ENCODE measurements around the gene FAM168A.

Gene FAM168A

GRCh38 chr11:73406131-73406530, 191.8 kb downstream of the FAM168A start:
- Histone ChIP-seq H3K4me1 (ENCODE audit: insufficient read depth, low read length) (0 out of 2 replicates have a peak, but pooled peaks cover 6% of the 10 kb centered on the region), H3K36me3 (ENCODE audit: insufficient read depth, low read length) (peaks cover 22% of the 10 kb centered on the region; the same call in 1 of the 2 replicates), H3K27me3 (ENCODE audit: insufficient read depth, low read length) (no peaks in the 10 kb centered on the region), H3K9me3 (ENCODE audit: insufficient read depth, low read depth, low read length) (no peaks in the 10 kb centered on the region), H3K9ac (ENCODE audit: low read depth, low read length) (no peak overlapping the region), H3K27ac (ENCODE audit: low read depth, low read length) (no peak overlapping the region), H3K4me3 (ENCODE audit: low read length) (no peak overlapping the region)
- WGBS, result 100% methylated on average over 1 of the region's 1 CpG

- H3K27ac ChIP-seq (ENCODE audit: low read depth, low read length), result no peak overlapping the region
- H3K9me3 ChIP-seq (ENCODE audit: insufficient read depth, low read depth, low read length), result no peaks in the 10 kb centered on the region
- no peak overlapping the region for H3K9ac ChIP-seq (ENCODE audit: low read depth, low read length)
- peaks cover 20% of the 10 kb centered on the region; the same call in 1 of the 2 replicates for H3K36me3 ChIP-seq (ENCODE audit: insufficient read depth, low read length)
- H3K4me3 ChIP-seq (ENCODE audit: low read length), result no peak overlapping the region
- 0 out of 2 replicates have a peak, but pooled peaks cover 6% of the 10 kb centered on the region for H3K4me1 ChIP-seq (ENCODE audit: insufficient read depth, low read length)
- H3K27me3 ChIP-seq (ENCODE audit: insufficient read depth, low read length), result no peaks in the 10 kb centered on the region
- WGBS, result 93% methylated on average over 8 of the region's 8 CpGs
Observed at GRCh38 chr11:73405146-73405510, 192.8 kb downstream of the FAM168A start.

- Histone ChIP-seq H3K9me3 (ENCODE audit: insufficient read depth, low read depth, low read length) (no peaks in the 10 kb centered on the region), H3K36me3 (ENCODE audit: insufficient read depth, low read length) (peaks cover 20% of the 10 kb centered on the region; the same call in 1 of the 2 replicates)
Observed at GRCh38 chr11:73404506-73405145, 193.3 kb downstream of the FAM168A start.

GRCh38 chr11:73404048-73404447, 193.9 kb downstream of the FAM168A start:
- peaks cover 6% of the 10 kb centered on the region; the same call in 1 of the 2 replicates for H3K4me1 ChIP-seq (ENCODE audit: insufficient read depth, low read length)
- no peak overlapping the region for H3K4me3 ChIP-seq (ENCODE audit: low read length)
- H3K36me3 ChIP-seq (ENCODE audit: insufficient read depth, low read length), result peaks cover 17% of the 10 kb centered on the region; the same call in 1 of the 2 replicates
- no peaks in the 10 kb centered on the region for H3K9me3 ChIP-seq (ENCODE audit: insufficient read depth, low read depth, low read length)
- 83% methylated on average over 4 of the region's 4 CpGs for WGBS
- H3K27me3 ChIP-seq (ENCODE audit: insufficient read depth, low read length), result no peaks in the 10 kb centered on the region
- no peak overlapping the region for H3K27ac ChIP-seq (ENCODE audit: low read depth, low read length)
- H3K9ac ChIP-seq (ENCODE audit: low read depth, low read length), result no peak overlapping the region

More at GRCh38 chr11:73404506-73405145, 193.3 kb downstream of the FAM168A start:
- H3K9ac ChIP-seq (ENCODE audit: low read depth, low read length), result no peak overlapping the region
- H3K27ac ChIP-seq (ENCODE audit: low read depth, low read length), result no peak overlapping the region
- 0 out of 2 replicates have a peak, but pooled peaks cover 6% of the 10 kb centered on the region for H3K4me1 ChIP-seq (ENCODE audit: insufficient read depth, low read length)
- H3K4me3 ChIP-seq (ENCODE audit: low read length), result no peak overlapping the region
- no peaks in the 10 kb centered on the region for H3K27me3 ChIP-seq (ENCODE audit: insufficient read depth, low read length)
- 95% methylated on average over 5 of the region's 5 CpGs for WGBS

GRCh38 chr11:73403541-73403940, 194.4 kb downstream of the FAM168A start:
- 88% methylated on average over 5 of the region's 5 CpGs for WGBS
- H3K9me3 ChIP-seq (ENCODE audit: insufficient read depth, low read depth, low read length), result no peaks in the 10 kb centered on the region
- peaks cover 13% of the 10 kb centered on the region; the same call in 1 of the 2 replicates for H3K36me3 ChIP-seq (ENCODE audit: insufficient read depth, low read length)
- no peak overlapping the region for H3K9ac ChIP-seq (ENCODE audit: low read depth, low read length)
- no peaks in the 10 kb centered on the region for H3K27me3 ChIP-seq (ENCODE audit: insufficient read depth, low read length)
- no peak overlapping the region for H3K27ac ChIP-seq (ENCODE audit: low read depth, low read length)
- H3K4me3 ChIP-seq (ENCODE audit: low read length), result no peak overlapping the region
- H3K4me1 ChIP-seq (ENCODE audit: insufficient read depth, low read length), result peaks cover 6% of the 10 kb centered on the region; the same call in 1 of the 2 replicates

- no peak overlapping the region for H3K9ac ChIP-seq (ENCODE audit: low read depth, low read length)
- H3K4me3 ChIP-seq (ENCODE audit: low read length), result no peak overlapping the region
- peaks cover 6% of the 10 kb centered on the region; the same call in 1 of the 2 replicates for H3K4me1 ChIP-seq (ENCODE audit: insufficient read depth, low read length)
- H3K9me3 ChIP-seq (ENCODE audit: insufficient read depth, low read depth, low read length), result no peaks in the 10 kb centered on the region
- WGBS, result 73% methylated on average over 1 of the region's 1 CpG
- no peaks in the 10 kb centered on the region for H3K27me3 ChIP-seq (ENCODE audit: insufficient read depth, low read length)
- peaks cover 13% of the 10 kb centered on the region; the same call in 1 of the 2 replicates for H3K36me3 ChIP-seq (ENCODE audit: insufficient read depth, low read length)
- no peak overlapping the region for H3K27ac ChIP-seq (ENCODE audit: low read depth, low read length)
Observed at GRCh38 chr11:73402834-73403185, 195.1 kb downstream of the FAM168A start.

- Histone ChIP-seq H3K9ac (ENCODE audit: low read depth, low read length) (no peak overlapping the region), H3K27me3 (ENCODE audit: insufficient read depth, low read length) (no peaks in the 10 kb centered on the region), H3K4me1 (ENCODE audit: insufficient read depth, low read length) (peaks cover 6% of the 10 kb centered on the region; the same call in 1 of the 2 replicates), H3K36me3 (ENCODE audit: insufficient read depth, low read length) (peaks cover 13% of the 10 kb centered on the region; the same call in 1 of the 2 replicates), H3K27ac (ENCODE audit: low read depth, low read length) (no peak overlapping the region), H3K9me3 (ENCODE audit: insufficient read depth, low read depth, low read length) (no peaks in the 10 kb centered on the region), H3K4me3 (ENCODE audit: low read length) (no peak overlapping the region)
- 92% methylated on average over 15 of the region's 15 CpGs for WGBS
Observed at GRCh38 chr11:73401924-73402833, 195.7 kb downstream of the FAM168A start.

GRCh38 chr11:73401217-73401923, 196.5 kb downstream of the FAM168A start:
- WGBS, result 94% methylated on average over 3 of the region's 3 CpGs
- Histone ChIP-seq H3K4me3 (ENCODE audit: low read length) (no peak overlapping the region), H3K9me3 (ENCODE audit: insufficient read depth, low read depth, low read length) (no peaks in the 10 kb centered on the region), H3K4me1 (ENCODE audit: insufficient read depth, low read length) (peaks cover 6% of the 10 kb centered on the region; the same call in 1 of the 2 replicates), H3K27me3 (ENCODE audit: insufficient read depth, low read length) (no peaks in the 10 kb centered on the region), H3K27ac (ENCODE audit: low read depth, low read length) (no peak overlapping the region), H3K9ac (ENCODE audit: low read depth, low read length) (no peak overlapping the region), H3K36me3 (ENCODE audit: insufficient read depth, low read length) (peaks cover 9% of the 10 kb centered on the region; the same call in 1 of the 2 replicates)

GRCh38 chr11:73400293-73400692, 197.6 kb downstream of the FAM168A start:
- Histone ChIP-seq H3K4me3 (ENCODE audit: low read length) (no peak overlapping the region), H3K9me3 (ENCODE audit: insufficient read depth, low read depth, low read length) (no peaks in the 10 kb centered on the region), H3K27ac (ENCODE audit: low read depth, low read length) (no peak overlapping the region), H3K9ac (ENCODE audit: low read depth, low read length) (no peak overlapping the region), H3K4me1 (ENCODE audit: insufficient read depth, low read length) (peaks cover 6% of the 10 kb centered on the region; the same call in 1 of the 2 replicates), H3K27me3 (ENCODE audit: insufficient read depth, low read length) (no peaks in the 10 kb centered on the region), H3K36me3 (ENCODE audit: insufficient read depth, low read length) (peaks cover under 1% of the 10 kb centered on the region; the same call in 1 of the 2 replicates)
- 95% methylated on average over 6 of the region's 6 CpGs for WGBS

- no peak overlapping the region for H3K4me3 ChIP-seq (ENCODE audit: low read length)
- WGBS, result 95% methylated on average over 4 of the region's 4 CpGs
- no peaks in the 10 kb centered on the region for H3K27me3 ChIP-seq (ENCODE audit: insufficient read depth, low read length)
- H3K27ac ChIP-seq (ENCODE audit: low read depth, low read length), result no peak overlapping the region
- H3K4me1 ChIP-seq (ENCODE audit: insufficient read depth, low read length), result peaks cover 6% of the 10 kb centered on the region; the same call in 1 of the 2 replicates
- H3K9ac ChIP-seq (ENCODE audit: low read depth, low read length), result no peak overlapping the region
- H3K9me3 ChIP-seq (ENCODE audit: insufficient read depth, low read depth, low read length), result no peaks in the 10 kb centered on the region
- H3K36me3 ChIP-seq (ENCODE audit: insufficient read depth, low read length), result no peaks in the 10 kb centered on the region; the same call in 1 of the 2 replicates
Observed at GRCh38 chr11:73399636-73400035, 198.3 kb downstream of the FAM168A start.
